IMR-90 (cell line): ENCODE data around the gene KRT76. TPM values are rescaled to one million over a fixed set of nuclear protein-coding genes. Genes with fewer than 3 reads are reported as not detected.

ENCODE experiments used
- ATAC-seq: fragments of 200-7000 bp; cut with Tn5 transposase; 2 replicates; pipeline ENCODE4 v1.9.1; 2020; ENCODE audit warnings: low read depth, mild to moderate bottlenecking, moderate library complexity
- BruUV-seq: library from RNA; stranded (reverse); fragments of 400-500 nt; replicated peaks from 2 replicates; lab custom pipeline; 2021; lab: Mats Ljungman, UMichigan
- CTCF ChIA-PET: fragments of 300-600 bp; formaldehyde crosslinking; extraction: SDS; loops from one replicate; lab custom pipeline; 2021; ENCODE audit warnings: antibody characterized with exemption; lab: Yijun Ruan, JAX
- POLR2A ChIA-PET: fragments of 300-600 bp; sonication (Branson Sonifier 250); formaldehyde crosslinking; loops from one replicate; lab custom pipeline; 2022; ENCODE audit warnings: antibody characterized with exemption; ENCODE audit not compliant: unreplicated experiment; lab: Charles Lee
- DNase-seq: peaks from one replicate; pipeline ENCODE4 v3.0.0; 2013
- H2AFZ ChIP-seq: replicated peaks from 2 replicates; pipeline ENCODE3; 2013; ENCODE audit warnings: low read length, mild to moderate bottlenecking; ENCODE audit not compliant: poor library complexity
- H2AK5ac ChIP-seq: 2 replicates; pipeline ENCODE4 v1.6.1; 2013; ENCODE audit warnings: low read depth, low read length, inconsistent platforms
- H2AK9ac ChIP-seq: replicated peaks from 2 replicates; pipeline ENCODE3; 2013; ENCODE audit warnings: mild to moderate bottlenecking, low read depth, low read length, moderate library complexity; ENCODE audit not compliant: poor library complexity
- H2BK120ac ChIP-seq: 2 replicates; pipeline ENCODE4 v1.6.1; 2013; ENCODE audit warnings: low read depth, low read length, inconsistent platforms
- H2BK15ac ChIP-seq: 3 replicates; pipeline ENCODE4 v1.6.1; 2013; ENCODE audit warnings: low read depth, low read length, inconsistent platforms
- H2BK20ac ChIP-seq: 2 replicates; pipeline ENCODE4 v1.6.1; 2013; ENCODE audit warnings: low read depth, mild to moderate bottlenecking, inconsistent platforms, low read length, moderate library complexity
- H2BK5ac ChIP-seq: 2 replicates; pipeline ENCODE4 v1.6.1; 2013; ENCODE audit warnings: mild to moderate bottlenecking, low read depth, low read length, inconsistent platforms; ENCODE audit not compliant: poor library complexity, severe bottlenecking
- H3K14ac ChIP-seq: replicated peaks from 2 replicates; pipeline ENCODE4 v1.6.1; 2013; ENCODE audit warnings: low read depth, low read length, inconsistent platforms
- H3K18ac ChIP-seq: 2 replicates; pipeline ENCODE4 v1.6.1; 2013; ENCODE audit warnings: low read depth, low read length, control low read depth
- H3K23ac ChIP-seq: 2 replicates; pipeline ENCODE4 v1.6.1; 2013; ENCODE audit warnings: low read depth, low read length, inconsistent platforms
- H3K27ac ChIP-seq: 2 replicates; pipeline ENCODE4 v1.5.1; 2013; ENCODE audit warnings: mild to moderate bottlenecking, control low read depth, low read length; ENCODE audit not compliant: insufficient read depth
- H3K27me3 ChIP-seq: 2 replicates; pipeline ENCODE4 v1.6.1; 2013; ENCODE audit warnings: low read length; ENCODE audit not compliant: control insufficient read depth, insufficient read depth
- H3K36me3 ChIP-seq: 2 replicates; pipeline ENCODE4 v1.6.1; 2013; ENCODE audit warnings: low read length, mixed read lengths; ENCODE audit not compliant: control insufficient read depth, insufficient read depth
- H3K4ac ChIP-seq: 2 replicates; pipeline ENCODE4 v1.6.1; 2013; ENCODE audit warnings: low read depth, low read length, inconsistent platforms
- H3K4me1 ChIP-seq: 2 replicates; pipeline ENCODE4 v1.6.1; 2013; ENCODE audit warnings: low read length, mixed read lengths; ENCODE audit not compliant: control insufficient read depth, insufficient read depth
- H3K4me2 ChIP-seq: 2 replicates; pipeline ENCODE4 v1.6.1; 2013; ENCODE audit warnings: low read depth, mild to moderate bottlenecking, control low read depth, low read length, moderate library complexity
- H3K4me3 ChIP-seq: 2 replicates; pipeline ENCODE4 v1.5.1; 2013; ENCODE audit warnings: low read depth, mild to moderate bottlenecking, control low read depth, low read length, moderate library complexity; ENCODE audit not compliant: insufficient read depth
- H3K56ac ChIP-seq: 2 replicates; pipeline ENCODE4 v1.6.1; 2013; ENCODE audit warnings: low read length, inconsistent platforms; ENCODE audit not compliant: insufficient read depth; ENCODE audit errors: extremely low read depth
- H3K79me1 ChIP-seq, 2 experiments: 2 replicates each; pipeline ENCODE4 v1.6.1; 2013; ENCODE audit warnings: low read length in 2 of 2, inconsistent platforms in 1 of 2, low read depth in 1 of 2
- H3K9ac ChIP-seq: 2 replicates; pipeline ENCODE4 v1.6.1; 2013; ENCODE audit warnings: low read depth, low read length, control low read depth
- H3K9me1 ChIP-seq: 2 replicates; pipeline ENCODE4 v1.6.1; 2013; ENCODE audit warnings: low read length, inconsistent platforms; ENCODE audit not compliant: insufficient read depth
- H3K9me3 ChIP-seq: 2 replicates; pipeline ENCODE4 v1.6.1; 2013; ENCODE audit warnings: low read length; ENCODE audit not compliant: control insufficient read depth, insufficient read depth
- H4K20me1 ChIP-seq: 2 replicates; pipeline ENCODE4 v1.6.1; 2013; ENCODE audit warnings: low read length, inconsistent platforms; ENCODE audit not compliant: insufficient read depth
- H4K5ac ChIP-seq: 2 replicates; pipeline ENCODE4 v1.6.1; 2013; ENCODE audit warnings: mild to moderate bottlenecking, low read depth, low read length, control low read depth
- H4K8ac ChIP-seq, 2 experiments: 2 replicates each; pipeline ENCODE4 v1.6.1; 2013; ENCODE audit warnings: low read depth in 2 of 2, low read length in 2 of 2, control low read depth in 1 of 2, inconsistent platforms in 1 of 2
- H4K91ac ChIP-seq: 2 replicates; pipeline ENCODE4 v1.6.1; 2013; ENCODE audit warnings: low read depth, low read length, inconsistent platforms; ENCODE audit not compliant: insufficient read depth
- BHLHE40 ChIP-seq: fragments of 150-350 bp; IDR thresholded peaks from 2 replicates; pipeline ENCODE4 v1.6.1; 2016; ENCODE audit warnings: mild to moderate bottlenecking, low read depth, low read length
- CHD1 ChIP-seq: IDR thresholded peaks from 2 replicates; pipeline ENCODE4 v1.6.1; 2012; ENCODE audit warnings: low read depth, low read length, improper control_type of control experiment
- CTCF ChIP-seq: conservative IDR thresholded peaks from 2 replicates; pipeline ENCODE4 v1.5.1; 2012; ENCODE audit warnings: mild to moderate bottlenecking, low read depth, low read length, improper control_type of control experiment
- MXI1 ChIP-seq: IDR thresholded peaks from 2 replicates; pipeline ENCODE4 v1.6.1; 2012; ENCODE audit warnings: low read depth, mild to moderate bottlenecking, low read length, moderate library complexity, borderline replicate concordance
- POLR2A ChIP-seq: IDR thresholded peaks from 2 replicates; pipeline ENCODE4 v1.6.1; 2012; ENCODE audit warnings: mild to moderate bottlenecking, low read depth, low read length
- RAD21 ChIP-seq: IDR thresholded peaks from 2 replicates; pipeline ENCODE4 v1.6.1; 2012; ENCODE audit warnings: low read length, improper control_type of control experiment
- RCOR1 ChIP-seq: IDR thresholded peaks from 2 replicates; pipeline ENCODE4 v1.6.1; 2012; ENCODE audit warnings: mild to moderate bottlenecking, low read length, improper control_type of control experiment; ENCODE audit not compliant: insufficient replicate concordance
- WGBS, 2 experiments: methylation state at CpG; one replicate each; pipeline versions ENCODE4 v1.1.5 to v1.1.7; 2013; ENCODE audit warnings: missing lambda C conversion rate in 2 of 2; ENCODE audit not compliant: insufficient read length in 1 of 2; ENCODE audit errors: extremely low coverage in 2 of 2; 5-methylcytosine and 5-hydroxymethylcytosine counted together
- dilution Hi-C: fragments of 300-500 bp; cut with HindIII; formaldehyde crosslinking; loops from one replicate; pipeline ENCODE4 v1.14.3; 2018; ENCODE audit warnings: low sequenced_read_pairs; ENCODE audit not compliant: unreplicated experiment
- in situ Hi-C: fragments of 300-500 bp; cut with MboI; formaldehyde crosslinking; loops from 3 replicates; pipeline ENCODE4 v1.14.3; 2019; ENCODE audit warnings: low sequenced_read_pairs, inconsistent platforms, mixed read lengths
- intact Hi-C: fragments of 100-400 bp; cut with micrococcal nuclease; formaldehyde crosslinking; loops from 2 replicates; pipeline ENCODE4 v1.10.0; 2022
- polyA plus RNA-seq, 3 experiments: library from polyadenylated mRNA; depleted of rRNA; stranded (reverse); fragments of >200 nt; gene quantifications; 2 replicates each; pipeline ENCODE4 v1.2.3, GENCODE V29; 2012; ENCODE audit warnings: low replicate concordance in 1 of 3
- total RNA-seq: library from RNA; depleted of rRNA; stranded (reverse); fragments of >200 nt; gene quantifications from 2 replicates; pipeline ENCODE4 v1.2.3, GENCODE V29; 2012

Gene KRT76
- total and polyA plus RNA-seq, 2 of the 4 experiments (the other 2 are of a cell fraction) = not detected

GRCh38 chr12:52771088-52771487, 6.1 kb downstream of the KRT76 start:
- Histone ChIP-seq H4K8ac (no peak overlapping the region), H4K91ac (no peak overlapping the region), H3K9ac (no peak overlapping the region), H3K4me1 (no peaks in the 10 kb centered on the region), H2BK20ac (no peak overlapping the region), H3K9me1 (no peaks in the 10 kb centered on the region), H3K56ac (no peak overlapping the region), H4K20me1 (no peaks in the 10 kb centered on the region), H3K4ac (no peak overlapping the region), H2AFZ (no peak overlapping the region), H2BK5ac (no peak overlapping the region), H3K23ac (no peak overlapping the region), H3K79me1 (no peaks in the 10 kb centered on the region), H3K18ac (no peak overlapping the region), H3K14ac (no peak overlapping the region), H2AK5ac (no peak overlapping the region), H4K5ac (no peak overlapping the region), H2BK15ac (no peak overlapping the region), H3K9me3 (no peaks in the 10 kb centered on the region), H3K36me3 (no peaks in the 10 kb centered on the region), H3K27ac (no peak overlapping the region), H3K4me2 (no peak overlapping the region), H2AK9ac (no peak overlapping the region), H2BK120ac (no peak overlapping the region), H3K27me3 (peaks cover 24% of the 10 kb centered on the region), H3K4me3 (no peak overlapping the region)
- CTCF ChIA-PET = no interaction called here
- DNase-seq (no peak), ATAC-seq (no peak)
- BruUV-seq = no TSS peak
- WGBS, 2 experiments = 60% methylated on average over 1 of the region's 6 CpGs; no CpG with 5 or more reads in 1 of the 2 experiments
- POLR2A ChIA-PET = no interaction called here
- in situ Hi-C loops (no loop called here), dilution Hi-C loops (no loop called here), intact Hi-C loops (no loop called here)
- TF ChIP-seq RCOR1 = no peak
- TF ChIP-seq CHD1 = no peak
- TF ChIP-seq POLR2A = no peak
- no peak for TF ChIP-seq CTCF
- TF ChIP-seq BHLHE40 = no peak
- no peak for TF ChIP-seq MXI1
- no peak for TF ChIP-seq RAD21
